Ovary (tissue), 9 donors: Measurements from ENCODE around the gene PIK3CD. TPM values are rescaled to one million over a fixed set of nuclear protein-coding genes. Genes with fewer than 3 reads are reported as not detected.

Experiments used
- DNase-seq, 5 donors: peaks; one replicate each; pipeline ENCODE4 v3.0.0-alpha.2; 2019 to 2020
- H3K27ac ChIP-seq, 2 donors: fragments of 200-600 bp; one replicate each; pipeline versions ENCODE4 v1.5.1 to v1.8.0; 2019 to 2022
- H3K27me3 ChIP-seq: fragments of 200-600 bp; one replicate; pipeline ENCODE4 v1.8.0; 2022
- H3K36me3 ChIP-seq: fragments of 200-600 bp; sonication (generic); one replicate; pipeline ENCODE4 v1.5.1; 2019
- H3K4me1 ChIP-seq: one replicate; pipeline ENCODE4 v1.8.1; 2013; ENCODE audit warnings: mild to moderate bottlenecking, moderate library complexity; ENCODE audit not compliant: insufficient read depth
- H3K4me3 ChIP-seq: fragments of 200-600 bp; sonication (generic); one replicate; pipeline ENCODE4 v1.5.1; 2017
- H3K9me3 ChIP-seq, 2 donors: fragments of 200-600 bp in 1 of 2; sonication (generic) in 1 of 2; one replicate each; pipeline versions ENCODE4 v1.5.1 to v1.8.1; 2013 to 2019; ENCODE audit warnings: mild to moderate bottlenecking in 1 of 2, moderate library complexity in 1 of 2
- EP300 ChIP-seq: sonication (generic); formaldehyde crosslinking; IDR thresholded peaks from one replicate; pipeline ENCODE4 v1.6.1; 2017; ENCODE audit warnings: antibody characterized with exemption
- POLR2A ChIP-seq: fragments of 450-650 bp; IDR thresholded peaks from one replicate; pipeline ENCODE4 v1.6.1; 2017; ENCODE audit warnings: antibody characterized with exemption, mild to moderate bottlenecking, moderate library complexity
- WGBS, 3 donors: extraction: QIAGEN DNeasy Blood & Tissue Kit in 1 of 3; methylation state at CpG; one replicate each; pipeline versions ENCODE4 v1.1.5 to v1.1.7; 2013 to 2017; 5-methylcytosine and 5-hydroxymethylcytosine counted together
- intact Hi-C, 4 donors: fragments of 100-400 bp; cut with DNase I; formaldehyde crosslinking; loops; one replicate each; pipeline versions ENCODE4 v1.11.0 to v1.15.1; 2022 to 2023
- polyA plus RNA-seq, 2 donors: library from polyadenylated mRNA; stranded (reverse); fragments of 200-250 nt in 1 of 2; fragments of 350-450 nt in 1 of 2; fragmentation: Illumina TruSeq in 1 of 2; extraction: RNeasy Lipid Tissue Mini Kit (QIAGEN cat#74804) in 1 of 2; gene quantifications; one replicate each; pipeline ENCODE4 v1.2.3, GENCODE V29; 2013 to 2014
- total RNA-seq, 7 donors: library from RNA; depleted of rRNA in 2 of 7; stranded (reverse); fragments of >200 nt in 2 of 7; fragmentation: NEBNext Ultra II Directional in 3 of 7; extraction: Animal tissue kit (Norgen Biotek cat#: 25700) in 3 of 7; gene quantifications; one replicate each; pipeline versions ENCODE4 v1.1.0 to v1.2.4, GENCODE V29; 2016 to 2023
- TF ChIP-seq, protein P1 (sequence below), 3 donors: fragments of 450-650 bp in 2 of 3; fragments of 200-600 bp in 1 of 3; IDR thresholded peaks; one replicate each; pipeline versions ENCODE4 v1.5.1 to v1.8.0; 2016 to 2022; ENCODE audit warnings: antibody characterized with exemption in 3 of 3, mild to moderate bottlenecking in 1 of 3
- donor health status: DM: no; HTN: no; CAD: no; lungs with moderate emphysema.
- donor health status: DM: no; HTN: no; CAD: no.
- donor health status: Bipolar disorder and iron deficiency.
- donor health status: DM: yes; HTN: yes; CAD: no.
- donor health status: DM: no; HTN: no; CAD: no.
- donor health status: DM: yes; HTN: yes; CAD: no.

Gene PIK3CD
- total and polyA plus RNA-seq, 9 donors = 3.7 to 9.2 (median 8.0) TPM

DNA sequence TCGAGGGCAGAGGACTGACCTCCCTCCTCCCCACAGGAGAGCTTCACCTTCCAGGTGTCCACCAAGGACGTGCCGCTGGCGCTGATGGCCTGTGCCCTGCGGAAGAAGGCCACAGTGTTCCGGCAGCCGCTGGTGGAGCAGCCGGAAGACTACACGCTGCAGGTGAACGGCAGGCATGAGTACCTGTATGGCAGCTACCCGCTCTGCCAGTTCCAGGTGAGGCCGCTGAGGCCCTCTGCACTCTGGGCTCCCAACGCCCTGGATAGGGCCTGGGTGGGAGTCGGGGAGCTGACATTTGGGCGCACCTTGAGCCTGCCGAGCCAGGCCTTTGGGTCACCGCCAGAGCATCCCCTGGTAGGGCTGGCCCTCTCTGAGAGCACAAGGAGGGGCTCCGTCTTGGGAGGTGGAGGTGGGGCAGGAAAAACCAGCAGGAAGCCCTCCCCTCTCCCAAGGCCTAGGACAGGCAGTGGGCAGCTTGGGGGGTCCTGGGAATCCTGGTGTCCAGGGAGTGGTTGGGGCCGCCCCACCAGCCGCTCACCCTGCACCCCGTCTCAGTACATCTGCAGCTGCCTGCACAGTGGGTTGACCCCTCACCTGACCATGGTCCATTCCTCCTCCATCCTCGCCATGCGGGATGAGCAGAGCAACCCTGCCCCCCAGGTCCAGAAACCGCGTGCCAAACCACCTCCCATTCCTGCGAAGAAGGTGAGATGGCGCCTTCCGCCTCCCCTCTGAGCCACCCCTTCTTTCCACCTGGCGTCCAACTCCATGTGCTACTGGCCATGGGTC lies 65.1 kb downstream of the PIK3CD start:
- H3K27ac ChIP-seq = peak overlapping the region; percentile 79 to 88
- no peaks in the 10 kb centered on the region for H3K9me3 ChIP-seq
- no peak overlapping the region for H3K4me3 ChIP-seq
- peak in 2 of 5 donors; percentile 18 to 45 for DNase-seq
- no peaks in the 10 kb centered on the region for H3K27me3 ChIP-seq
- 90 to 94% (median 92%) methylated on average over 29 of the region's 29 CpGs for WGBS, 3 donors
- TF ChIP-seq POLR2A (no peak), EP300 (no peak)
- TF ChIP-seq, protein P1, sequence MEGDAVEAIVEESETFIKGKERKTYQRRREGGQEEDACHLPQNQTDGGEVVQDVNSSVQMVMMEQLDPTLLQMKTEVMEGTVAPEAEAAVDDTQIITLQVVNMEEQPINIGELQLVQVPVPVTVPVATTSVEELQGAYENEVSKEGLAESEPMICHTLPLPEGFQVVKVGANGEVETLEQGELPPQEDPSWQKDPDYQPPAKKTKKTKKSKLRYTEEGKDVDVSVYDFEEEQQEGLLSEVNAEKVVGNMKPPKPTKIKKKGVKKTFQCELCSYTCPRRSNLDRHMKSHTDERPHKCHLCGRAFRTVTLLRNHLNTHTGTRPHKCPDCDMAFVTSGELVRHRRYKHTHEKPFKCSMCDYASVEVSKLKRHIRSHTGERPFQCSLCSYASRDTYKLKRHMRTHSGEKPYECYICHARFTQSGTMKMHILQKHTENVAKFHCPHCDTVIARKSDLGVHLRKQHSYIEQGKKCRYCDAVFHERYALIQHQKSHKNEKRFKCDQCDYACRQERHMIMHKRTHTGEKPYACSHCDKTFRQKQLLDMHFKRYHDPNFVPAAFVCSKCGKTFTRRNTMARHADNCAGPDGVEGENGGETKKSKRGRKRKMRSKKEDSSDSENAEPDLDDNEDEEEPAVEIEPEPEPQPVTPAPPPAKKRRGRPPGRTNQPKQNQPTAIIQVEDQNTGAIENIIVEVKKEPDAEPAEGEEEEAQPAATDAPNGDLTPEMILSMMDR (IDR thresholded peaks at IDR 0.05) = no peak
- intact Hi-C loops = no loop called here
- H3K4me1 ChIP-seq = peaks cover 10% of the 10 kb centered on the region
- H3K36me3 ChIP-seq = no peaks in the 10 kb centered on the region

DNA sequence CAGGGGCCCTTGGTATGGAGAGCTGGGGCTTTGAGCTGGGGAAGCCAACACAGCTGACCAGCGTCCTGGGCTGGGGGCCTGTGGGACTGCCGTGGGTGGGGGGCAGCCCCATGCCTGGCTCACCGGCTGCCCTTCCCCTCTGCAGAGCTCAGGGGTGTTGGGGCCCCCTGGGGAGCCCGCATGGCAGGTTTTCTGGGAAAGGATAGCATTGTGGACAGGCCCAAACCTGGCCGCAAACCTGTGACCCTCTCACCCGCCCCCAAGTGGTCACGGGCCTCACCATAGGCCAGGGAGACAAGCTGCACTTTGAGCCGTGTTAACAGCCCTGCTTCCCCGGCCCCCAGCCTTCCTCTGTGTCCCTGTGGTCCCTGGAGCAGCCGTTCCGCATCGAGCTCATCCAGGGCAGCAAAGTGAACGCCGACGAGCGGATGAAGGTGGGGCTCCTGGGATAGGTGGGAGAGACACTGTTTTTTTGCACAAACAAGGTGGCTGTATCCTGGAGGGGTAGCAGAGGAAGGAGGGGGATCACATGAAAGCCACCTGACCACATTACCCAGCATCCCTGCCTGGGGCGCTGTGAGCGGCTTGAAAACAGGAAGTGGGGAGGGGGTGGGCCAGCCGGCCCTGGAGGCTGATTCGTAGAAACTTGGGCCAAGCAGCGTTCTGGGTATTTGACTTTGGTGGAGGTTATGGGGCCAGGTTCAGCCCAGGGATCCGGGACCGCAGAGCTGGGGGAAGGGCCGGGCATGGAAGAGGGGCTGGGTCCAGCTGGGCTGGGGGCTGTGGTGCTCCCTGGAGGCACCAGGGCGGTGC lies 65.9 kb downstream of the PIK3CD start:
- no peaks in the 10 kb centered on the region for H3K27me3 ChIP-seq
- 25 to 37% (median 33%) methylated on average over 24 to 25 of the region's 25 CpGs for WGBS, 3 donors
- intact Hi-C loops = no loop called here
- peak overlapping the region; percentile 29 for H3K4me3 ChIP-seq
- no peaks in the 10 kb centered on the region for H3K36me3 ChIP-seq
- peaks cover 10% of the 10 kb centered on the region for H3K4me1 ChIP-seq
- no peaks in the 10 kb centered on the region for H3K9me3 ChIP-seq
- peak; percentile 76 to 83 (median 79) for DNase-seq
- TF ChIP-seq POLR2A (no peak), EP300 (no peak)
- TF ChIP-seq, protein P1 (IDR thresholded peaks at IDR 0.05) = no peak
- peak overlapping the region; percentile 79 to 88 for H3K27ac ChIP-seq

DNA sequence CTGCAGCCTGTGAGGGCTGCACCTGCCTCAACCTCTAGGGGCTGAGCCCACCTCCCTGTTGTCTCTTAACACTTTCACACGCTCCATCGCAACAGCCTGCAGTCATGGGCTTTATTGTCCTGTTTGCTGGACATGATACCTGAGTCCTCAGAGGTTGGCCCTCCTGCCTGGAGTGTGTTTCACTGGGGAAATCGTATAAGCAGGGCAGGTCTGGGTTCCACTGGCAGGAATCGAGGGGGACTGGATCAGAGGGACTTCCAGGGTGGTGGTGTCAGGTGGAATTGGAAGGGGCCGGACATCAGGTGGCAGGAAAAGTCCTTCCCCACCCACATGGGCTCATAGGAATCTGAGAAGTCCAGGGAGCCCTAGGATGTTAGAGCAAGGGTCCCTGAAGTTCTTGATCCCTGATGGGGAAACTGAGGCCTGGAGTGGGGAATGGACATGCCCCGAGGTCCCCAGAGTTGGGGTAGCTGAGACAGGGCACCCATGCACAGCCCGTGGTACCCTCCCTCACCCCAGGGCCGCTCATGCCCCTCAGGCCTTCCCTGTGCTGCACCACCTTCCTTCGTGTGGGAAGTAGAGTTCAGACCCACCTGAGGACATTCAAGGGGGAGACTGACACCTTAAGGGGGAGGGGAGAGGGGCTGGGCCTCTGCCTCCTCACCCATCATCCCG lies 66.6 kb downstream of the PIK3CD start:
- Histone ChIP-seq H3K4me3 (no peak overlapping the region), H3K36me3 (no peaks in the 10 kb centered on the region), H3K9me3 (no peaks in the 10 kb centered on the region), H3K27ac (peak overlapping the region; percentile 79 to 88), H3K4me1 (peaks cover 10% of the 10 kb centered on the region), H3K27me3 (no peaks in the 10 kb centered on the region)
- no peak for DNase-seq
- TF ChIP-seq POLR2A = no peak
- TF ChIP-seq, protein P1 (IDR thresholded peaks at IDR 0.05) = no peak
- no peak for TF ChIP-seq EP300
- intact Hi-C loops = no loop called here
- WGBS, 3 donors = 79 to 89% (median 85%) methylated on average over 10 of the region's 10 CpGs
